HUES6 (cell line): ENCODE data around the gene KLHL30.

Source experiments
- H3K27ac ChIP-seq: 2 replicates; pipeline ENCODE4 v1.7.0; 2013; ENCODE audit warnings: low read depth, mild to moderate bottlenecking, low read length, inconsistent platforms
- H3K27me3 ChIP-seq: 2 replicates; pipeline ENCODE4 v1.6.1; 2013; ENCODE audit warnings: low read length; ENCODE audit not compliant: control insufficient read depth, insufficient read depth
- H3K36me3 ChIP-seq: 2 replicates; pipeline ENCODE4 v1.6.1; 2013; ENCODE audit warnings: low read length; ENCODE audit not compliant: control insufficient read depth, insufficient read depth
- H3K4me1 ChIP-seq: 2 replicates; pipeline ENCODE4 v1.6.1; 2013; ENCODE audit warnings: low read length; ENCODE audit not compliant: control insufficient read depth, insufficient read depth
- H3K4me3 ChIP-seq: 2 replicates; pipeline ENCODE4 v1.5.1; 2013; ENCODE audit warnings: low read depth, low read length
- H3K9ac ChIP-seq: one replicate; pipeline ENCODE4 v1.6.1; 2013; ENCODE audit warnings: mild to moderate bottlenecking, low read length
- H3K9me3 ChIP-seq: 2 replicates; pipeline ENCODE4 v1.6.1; 2013; ENCODE audit warnings: low read depth, low read length; ENCODE audit not compliant: control insufficient read depth, insufficient read depth

KLHL30 gene

GRCh38 chr2:238183821-238184220, 45.4 kb downstream of the KLHL30 start:
- Histone ChIP-seq H3K4me3 (no peak overlapping the region), H3K27me3 (no peaks in the 10 kb centered on the region), H3K4me1 (no peaks in the 10 kb centered on the region), H3K9me3 (no peaks in the 10 kb centered on the region), H3K27ac (no peak overlapping the region), H3K36me3 (peaks cover 97% of the 10 kb centered on the region), H3K9ac (no peak overlapping the region)

- Histone ChIP-seq H3K9me3 (no peaks in the 10 kb centered on the region), H3K4me3 (no peak overlapping the region), H3K4me1 (no peaks in the 10 kb centered on the region), H3K36me3 (peaks cover 86% of the 10 kb centered on the region), H3K9ac (no peak overlapping the region), H3K27ac (no peak overlapping the region), H3K27me3 (no peaks in the 10 kb centered on the region)
Measured at GRCh38 chr2:238187618-238188548, 49.4 kb downstream of the KLHL30 start.

- H3K36me3 ChIP-seq: peaks cover 78% of the 10 kb centered on the region
- no peaks in the 10 kb centered on the region for H3K4me1 ChIP-seq
Measured at GRCh38 chr2:238190445-238190844, 52.0 kb downstream of the KLHL30 start.

More at GRCh38 chr2:238190445-238190844, 52.0 kb downstream of the KLHL30 start:
- H3K4me3 ChIP-seq: no peak overlapping the region
- H3K27ac ChIP-seq: no peak overlapping the region
- no peak overlapping the region for H3K9ac ChIP-seq
- H3K27me3 ChIP-seq: no peaks in the 10 kb centered on the region
- H3K9me3 ChIP-seq: no peaks in the 10 kb centered on the region
